Natural killer cell (primary cell): ENCODE data around the gene CSNK1G3. TPM values are rescaled to one million over a fixed set of nuclear protein-coding genes. Genes with fewer than 3 reads are reported as not detected.

ENCODE experiments used
- ATAC-seq, 3 donors: fragments of 150-1000 bp in 2 of 3; fragments of 200-7000 bp in 1 of 3; cut with Tn5 transposase; 1 replicate in 1 of 3; 2 replicates in 2 of 3; pipeline ENCODE4 v1.10.0; 2021; ENCODE audit warnings: mild to moderate bottlenecking in 2 of 3, moderate library complexity in 2 of 3
- DNase-seq, 2 donors: peaks; one replicate each; pipeline versions ENCODE4 v3.0.0 to v3.0.0-alpha.2; 2013 to 2021; ENCODE audit warnings: mixed read lengths in 1 of 2
- H3K27ac ChIP-seq: one replicate; pipeline ENCODE4 v1.5.1; 2013; ENCODE audit warnings: mild to moderate bottlenecking, low read length
- H3K27me3 ChIP-seq: one replicate; pipeline ENCODE4 v1.6.1; 2013; ENCODE audit warnings: low read length; ENCODE audit not compliant: control insufficient read depth, insufficient read depth
- H3K36me3 ChIP-seq: one replicate; pipeline ENCODE4 v1.6.1; 2013; ENCODE audit warnings: low read length; ENCODE audit not compliant: control insufficient read depth, insufficient read depth
- H3K4me1 ChIP-seq: one replicate; pipeline ENCODE4 v1.6.1; 2013; ENCODE audit warnings: low read length; ENCODE audit not compliant: control insufficient read depth, insufficient read depth
- H3K4me3 ChIP-seq: one replicate; pipeline ENCODE4 v1.5.1; 2013; ENCODE audit warnings: low read length
- H3K9me3 ChIP-seq: one replicate; pipeline ENCODE4 v1.6.1; 2013; ENCODE audit warnings: low read length; ENCODE audit not compliant: control insufficient read depth, insufficient read depth
- H3K27ac Mint-ChIP-seq, 2 donors: one replicate each; pipeline ENCODE4 v1.8.0; 2022; ENCODE audit warnings: mild to moderate bottlenecking in 2 of 2, mixed read lengths in 2 of 2, moderate library complexity in 1 of 2
- H3K27me3 Mint-ChIP-seq, 2 donors: one replicate each; pipeline ENCODE4 v1.8.0; 2022; ENCODE audit warnings: low read depth in 2 of 2, mixed read lengths in 2 of 2
- H3K36me3 Mint-ChIP-seq: one replicate; pipeline ENCODE4 v1.8.0; 2022; ENCODE audit warnings: mixed read lengths
- H3K4me1 Mint-ChIP-seq, 2 donors: one replicate each; pipeline ENCODE4 v1.8.0; 2022; ENCODE audit warnings: mixed read lengths in 2 of 2
- H3K4me3 Mint-ChIP-seq: one replicate; pipeline ENCODE4 v1.8.0; 2022; ENCODE audit warnings: mild to moderate bottlenecking, moderate library complexity, mixed read lengths
- H3K9me3 Mint-ChIP-seq, 2 donors: one replicate each; pipeline ENCODE4 v1.8.0; 2022; ENCODE audit warnings: mixed read lengths in 2 of 2
- CTCF ChIP-seq: fragments of 200-600 bp; IDR thresholded peaks from one replicate; pipeline ENCODE4 v1.8.0; 2022; ENCODE audit warnings: antibody characterized with exemption
- whole genome bisulfite sequencing: methylation state at CpG from one replicate; pipeline ENCODE4 v1.1.7; 2013; ENCODE audit warnings: missing lambda C conversion rate; ENCODE audit not compliant: insufficient coverage; 5-methylcytosine and 5-hydroxymethylcytosine counted together
- intact Hi-C: fragments of 100-400 bp; cut with micrococcal nuclease; formaldehyde crosslinking; loops from one replicate; pipeline ENCODE4 v1.14.2; 2022
- total RNA-seq, 4 donors: library from RNA; stranded (reverse); fragments of 120-200 nt in 1 of 4; gene quantifications; one replicate each; pipeline versions ENCODE4 v1.2.3 to v1.2.4, GENCODE V29; 2013 to 2022

CSNK1G3 gene
- total RNA-seq, 3 donors from 2014 or later (not counting 1 experiment from before 2014, with no cell fraction given) = 96.7 to 111 (median 101) TPM

DNA sequence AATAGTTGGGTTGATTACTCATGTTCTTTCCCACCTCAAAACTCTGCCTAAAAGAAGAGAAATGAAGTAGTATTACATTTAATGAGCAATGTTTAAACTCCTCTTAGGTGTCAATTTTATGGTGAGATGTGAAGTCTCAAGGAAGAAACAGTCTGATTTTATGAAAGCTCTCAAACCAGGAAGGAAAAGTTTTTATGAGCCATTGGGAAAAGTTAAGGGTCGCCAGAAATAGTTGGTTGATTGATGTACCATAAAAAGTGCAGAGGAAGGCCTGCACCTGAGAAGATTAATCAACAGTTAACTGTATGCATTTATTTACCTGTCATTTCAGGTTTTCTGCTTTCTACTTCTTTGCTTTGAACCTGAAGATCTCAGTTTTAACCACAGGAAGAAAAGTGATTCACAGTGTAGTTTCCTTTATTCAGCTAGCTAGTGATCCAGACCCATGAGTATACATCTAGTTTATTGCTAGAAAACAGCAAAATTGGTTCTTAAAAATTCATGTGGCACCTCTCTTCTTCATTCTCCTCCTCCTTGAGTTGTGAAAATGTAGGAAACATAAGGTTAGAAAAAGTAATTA is 133.1 kb downstream of the CSNK1G3 start:
- Histone ChIP-seq H3K9me3 (no peaks in the 10 kb centered on the region), H3K27ac (no peak overlapping the region), H3K36me3 (no peaks in the 10 kb centered on the region), H3K27me3 (peaks cover 2% of the 10 kb centered on the region), H3K4me1 (no peaks in the 10 kb centered on the region), H3K4me3 (no peak overlapping the region)
- no peaks in the 10 kb centered on the region for H3K36me3 Mint-ChIP-seq
- DNase-seq (no peak), ATAC-seq (no peak)
- intact Hi-C loops = no loop called here
- H3K4me1 Mint-ChIP-seq = no peaks in the 10 kb centered on the region
- peaks cover 0 to 5% of the 10 kb centered on the region in 2 donors for H3K9me3 Mint-ChIP-seq
- no peak overlapping the region for H3K4me3 Mint-ChIP-seq
- H3K27me3 Mint-ChIP-seq = peaks cover 8 to 9% of the 10 kb centered on the region in 2 donors
- 18% methylated on average over 1 of the region's 1 CpG for WGBS
- no peak for TF ChIP-seq CTCF
- H3K27ac Mint-ChIP-seq = no peak overlapping the region

GRCh38 chr5:123647066-123647465 is 135.1 kb downstream of the CSNK1G3 start:
- no peak for DNase-seq
- Histone ChIP-seq H3K4me1 (no peaks in the 10 kb centered on the region), H3K9me3 (no peaks in the 10 kb centered on the region), H3K36me3 (no peaks in the 10 kb centered on the region), H3K27me3 (peaks cover 2% of the 10 kb centered on the region), H3K27ac (no peak overlapping the region), H3K4me3 (no peak overlapping the region)
- no peak for TF ChIP-seq CTCF
- ATAC-seq = no peak
- Mint-ChIP-seq H3K36me3 (no peaks in the 10 kb centered on the region), H3K27me3 (peaks cover under 1 to 9% of the 10 kb centered on the region in 2 donors), H3K27ac (no peak overlapping the region), H3K4me3 (no peak overlapping the region), H3K4me1 (no peaks in the 10 kb centered on the region), H3K9me3 (peaks cover 0 to 3% of the 10 kb centered on the region in 2 donors)
- intact Hi-C loops = no loop called here
- 78% methylated on average over 1 of the region's 1 CpG for WGBS

- Mint-ChIP-seq H3K27me3 (peaks cover 0 to 7% of the 10 kb centered on the region in 2 donors), H3K36me3 (no peaks in the 10 kb centered on the region), H3K4me3 (no peak overlapping the region), H3K4me1 (no peaks in the 10 kb centered on the region), H3K9me3 (peaks cover 0 to 3% of the 10 kb centered on the region in 2 donors), H3K27ac (no peak overlapping the region)
- H3K9me3 ChIP-seq = no peaks in the 10 kb centered on the region
- no peak overlapping the region for H3K27ac ChIP-seq
- no peak for ATAC-seq
- H3K27me3 ChIP-seq = peaks cover under 1% of the 10 kb centered on the region
- DNase-seq = no peak
- H3K4me1 ChIP-seq = no peaks in the 10 kb centered on the region
- TF ChIP-seq CTCF = no peak
- WGBS = 85% methylated on average over 3 of the region's 4 CpGs
- H3K4me3 ChIP-seq = no peak overlapping the region
- no peaks in the 10 kb centered on the region for H3K36me3 ChIP-seq
- intact Hi-C loops = no loop called here
Observed at GRCh38 chr5:123651234-123651633, 139.3 kb downstream of the CSNK1G3 start.

DNA sequence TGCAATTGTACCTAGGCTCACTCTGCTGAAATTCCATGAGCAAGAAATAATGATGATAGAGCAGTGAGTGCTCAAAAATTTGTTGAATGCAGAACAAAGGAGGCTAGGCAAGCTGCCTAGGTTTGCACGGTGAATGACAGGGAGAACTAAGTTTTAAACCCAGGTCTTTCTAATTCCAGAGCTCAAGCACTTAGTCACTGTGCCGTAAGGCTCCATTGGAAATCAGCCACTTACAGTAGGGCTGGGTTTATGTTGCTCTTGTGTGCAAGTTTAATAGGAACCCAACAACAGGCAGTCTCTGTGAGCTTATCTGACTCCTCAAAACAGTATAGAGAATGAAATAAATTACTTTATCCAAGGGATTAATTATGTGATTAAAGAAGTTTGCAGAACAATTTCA is 147.0 kb downstream of the CSNK1G3 start:
- 100% methylated on average over 2 of the region's 2 CpGs for WGBS
- DNase-seq = no peak
- H3K27me3 ChIP-seq = no peaks in the 10 kb centered on the region
- no peaks in the 10 kb centered on the region for H3K36me3 Mint-ChIP-seq
- no peak overlapping the region for H3K4me3 ChIP-seq
- no peaks in the 10 kb centered on the region for H3K4me1 ChIP-seq
- intact Hi-C loops = no loop called here
- no peak overlapping the region for H3K27ac ChIP-seq
- no peaks in the 10 kb centered on the region for H3K36me3 ChIP-seq
- H3K27me3 Mint-ChIP-seq = no peaks in the 10 kb centered on the region
- no peak overlapping the region for H3K27ac Mint-ChIP-seq
- H3K9me3 ChIP-seq = no peaks in the 10 kb centered on the region
- peaks cover 0 to 6% of the 10 kb centered on the region in 2 donors for H3K4me1 Mint-ChIP-seq
- no peak for TF ChIP-seq CTCF
- ATAC-seq = no peak
- no peak overlapping the region for H3K4me3 Mint-ChIP-seq
- H3K9me3 Mint-ChIP-seq = no peaks in the 10 kb centered on the region
